T-helper 22 cell (primary cell): ENCODE results near the gene DGKD.

Experiments
- DNase-seq: peaks from one replicate; pipeline ENCODE4 v3.0.0-alpha.2; 2020; ENCODE audit warnings: low read depth

The DGKD gene

DNA sequence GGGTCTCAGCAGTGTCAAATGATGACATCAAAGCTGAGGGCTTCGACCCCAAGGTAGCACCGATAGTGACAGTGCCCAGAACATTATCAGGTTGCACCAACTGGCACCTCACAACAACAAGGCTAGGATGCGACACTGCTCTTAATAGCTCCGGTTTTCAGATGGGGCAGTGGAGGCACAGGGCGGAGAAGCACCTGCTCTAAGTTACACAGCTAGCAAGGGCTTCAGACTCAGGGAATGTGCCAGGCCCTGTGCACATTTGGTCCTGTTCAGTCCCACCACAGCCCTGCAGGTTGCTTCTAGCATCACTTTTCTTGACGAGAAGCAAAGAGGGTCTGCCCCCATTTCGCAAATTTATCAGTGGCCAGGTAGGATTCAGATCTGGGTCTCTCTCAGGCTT is 74.1 kb downstream of the DGKD start:
- DNase-seq, result no peak

DNA sequence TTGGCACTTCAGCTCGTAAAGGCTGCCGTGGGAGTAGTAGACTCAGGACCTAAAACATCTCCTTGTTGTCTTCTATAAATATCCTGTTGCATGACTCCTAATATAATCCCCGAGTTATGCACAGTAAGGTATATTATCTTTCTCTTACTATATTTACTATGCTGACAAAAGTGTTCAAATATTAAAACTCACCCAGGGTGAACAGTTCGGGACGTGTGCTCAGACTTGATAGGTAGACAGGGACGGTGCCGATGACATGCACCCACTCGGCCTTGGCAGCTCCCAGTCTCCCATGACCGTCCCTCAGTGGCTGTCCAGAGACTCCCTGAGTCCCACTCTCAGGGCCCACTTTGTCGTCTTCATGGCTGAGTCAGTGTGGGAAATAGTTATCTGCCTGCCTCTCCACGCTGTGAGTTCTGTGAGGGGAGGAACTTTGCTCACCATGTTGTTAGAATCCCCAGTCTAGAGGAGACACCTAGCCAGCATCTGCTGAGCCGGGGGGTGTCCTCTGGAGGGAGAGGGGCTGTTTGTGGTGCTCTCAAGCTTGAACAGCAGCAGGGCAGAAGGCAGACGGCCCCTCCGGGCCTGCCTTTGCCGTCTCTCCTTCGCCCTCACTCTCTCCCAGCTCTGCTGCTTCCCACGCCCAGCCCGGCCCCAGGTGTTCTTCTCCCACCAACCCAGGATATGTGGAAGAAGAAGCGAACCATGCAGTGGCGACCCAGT is 75.0 kb downstream of the DGKD start:
- no peak for DNase-seq

DNA sequence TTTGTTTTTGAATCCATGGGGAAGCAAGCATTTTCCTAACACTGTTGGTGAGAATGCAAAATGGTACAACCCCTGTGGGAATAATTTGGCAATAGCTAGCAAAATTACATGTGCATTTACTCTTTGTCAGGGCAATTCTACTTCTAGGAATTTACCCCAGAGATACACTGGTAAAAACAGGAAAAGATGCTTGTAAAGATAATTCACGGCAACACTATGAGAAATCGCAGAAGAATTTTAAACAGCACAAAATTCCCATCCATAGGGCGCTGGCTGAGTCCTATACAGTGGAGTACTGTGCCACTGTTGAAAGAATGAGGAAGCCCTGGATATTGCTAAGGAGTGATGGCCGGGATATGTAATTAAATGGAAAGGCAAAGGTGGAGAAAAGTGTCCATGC is 75.8 kb downstream of the DGKD start:
- DNase-seq, result no peak

DNA sequence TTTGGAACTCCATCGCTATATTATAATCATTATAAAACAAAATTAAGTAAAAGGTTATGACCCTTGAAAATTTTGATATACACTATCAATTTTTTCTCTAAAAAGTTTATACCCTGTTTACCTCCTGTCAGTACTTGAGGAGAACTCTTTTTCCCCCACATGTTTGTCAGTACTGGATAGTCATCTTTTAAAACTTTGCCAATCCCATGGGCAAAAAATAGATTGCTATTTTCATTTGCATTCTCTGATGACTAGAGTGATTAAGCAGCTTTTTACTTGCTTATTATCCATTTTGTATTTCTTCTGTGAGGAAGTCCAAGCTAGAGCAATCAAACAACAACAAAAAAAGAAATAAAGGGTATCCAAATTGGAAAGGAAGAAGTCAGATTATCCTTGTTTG is 76.4 kb downstream of the DGKD start:
- DNase-seq, result no peak

DNA sequence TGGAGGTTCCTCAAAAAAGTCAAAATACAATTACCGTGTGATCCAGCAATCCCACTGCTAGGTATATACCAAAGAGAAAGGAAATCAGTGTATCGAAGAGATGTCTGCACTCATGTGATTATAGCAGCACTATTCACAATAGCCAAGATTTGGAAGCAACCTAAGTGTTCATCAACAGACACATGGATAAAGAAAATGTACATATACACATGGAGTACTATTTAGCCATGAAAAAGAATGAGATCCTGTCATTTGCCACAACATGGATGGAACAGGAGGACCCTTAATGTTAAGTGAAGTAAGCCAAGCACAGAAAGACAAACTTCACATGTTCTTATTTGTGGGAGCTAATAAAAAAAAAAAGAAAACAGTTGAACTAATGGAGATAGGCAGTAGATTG is 78.7 kb downstream of the DGKD start:
- DNase-seq, result no peak

DNA sequence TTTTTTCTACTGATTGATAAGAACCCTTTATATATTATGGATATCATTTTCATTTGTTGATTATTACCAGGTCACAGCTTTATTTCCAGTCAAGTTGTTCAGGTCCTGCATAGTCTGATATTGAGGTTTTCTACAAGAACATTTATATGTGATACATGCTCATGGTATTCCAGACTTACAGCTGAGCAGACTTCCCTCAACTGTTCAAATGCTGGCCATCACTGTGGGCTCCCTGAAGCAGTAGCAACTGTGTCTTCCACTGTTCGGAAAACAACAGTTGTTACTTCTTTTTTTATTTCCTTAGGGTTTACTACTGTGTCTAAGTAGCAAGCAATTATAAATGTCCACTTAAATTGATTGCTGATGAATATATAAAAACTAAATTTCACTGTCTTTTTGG is 79.5 kb downstream of the DGKD start:
- DNase-seq, result no peak

DNA sequence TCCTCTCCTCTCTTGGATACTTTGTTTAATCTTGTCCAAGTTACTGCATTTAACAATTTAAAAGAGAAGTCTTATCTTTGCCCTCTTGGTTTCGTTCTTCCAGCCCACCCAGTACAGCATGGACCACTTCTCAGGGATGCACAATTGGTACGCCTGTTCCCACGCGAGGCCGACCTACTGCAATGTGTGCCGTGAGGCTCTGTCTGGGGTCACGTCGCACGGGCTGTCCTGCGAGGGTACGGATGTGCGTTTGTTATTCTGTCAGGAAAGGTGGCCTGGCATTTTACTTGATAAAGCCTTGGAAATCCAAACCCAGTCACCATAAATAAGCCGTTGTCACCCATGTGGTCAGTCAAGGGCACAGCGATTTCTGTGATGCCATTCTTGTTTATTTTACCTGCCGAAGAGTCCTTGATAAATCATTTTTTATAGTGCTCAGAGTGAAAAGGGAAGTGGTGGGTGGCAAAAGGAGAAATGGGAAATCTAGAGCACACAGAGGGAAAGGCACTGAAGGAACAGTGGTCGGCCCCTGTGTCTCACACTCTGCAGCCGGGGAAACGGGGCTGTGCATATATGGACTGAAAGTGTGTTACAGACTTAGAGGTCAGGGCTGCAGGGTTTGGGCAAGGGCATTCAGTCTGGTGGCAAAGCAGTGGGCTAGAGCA is 80.5 kb downstream of the DGKD start:
- DNase-seq, result no peak

DNA sequence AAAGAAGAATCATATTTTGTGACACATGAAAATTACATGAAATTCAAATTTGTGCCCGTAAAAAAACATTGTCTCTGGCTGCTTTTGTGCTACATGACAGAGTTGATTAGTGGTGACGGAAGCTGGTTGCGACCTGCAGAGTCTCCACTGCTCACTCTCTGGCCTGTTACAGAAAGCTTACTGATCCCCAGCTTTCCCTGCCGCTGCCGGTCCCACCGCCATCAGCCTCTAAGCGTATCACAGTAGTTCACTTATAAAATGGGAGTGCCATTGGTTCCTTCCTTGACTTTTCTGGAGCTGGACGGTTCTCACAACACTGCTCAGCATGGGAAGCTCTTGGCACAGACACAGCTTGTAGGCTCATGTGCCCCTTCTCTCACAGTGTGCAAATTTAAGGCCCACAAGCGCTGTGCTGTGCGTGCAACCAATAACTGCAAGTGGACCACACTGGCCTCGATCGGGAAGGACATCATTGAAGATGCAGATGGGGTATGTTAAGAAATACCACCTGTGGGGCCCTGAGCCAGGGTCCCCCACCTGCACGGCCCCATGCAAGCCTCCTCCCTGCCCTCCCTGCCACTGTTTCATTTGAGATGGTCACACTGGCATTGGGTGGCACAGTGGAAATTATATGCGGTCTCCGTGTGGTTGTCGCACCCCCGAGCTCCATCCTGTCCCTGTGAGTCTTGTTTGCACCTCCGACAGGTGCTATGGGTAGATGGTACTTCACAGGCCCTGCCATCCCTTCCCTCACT is 81.3 kb downstream of the DGKD start:
- DNase-seq, result no peak

DNA sequence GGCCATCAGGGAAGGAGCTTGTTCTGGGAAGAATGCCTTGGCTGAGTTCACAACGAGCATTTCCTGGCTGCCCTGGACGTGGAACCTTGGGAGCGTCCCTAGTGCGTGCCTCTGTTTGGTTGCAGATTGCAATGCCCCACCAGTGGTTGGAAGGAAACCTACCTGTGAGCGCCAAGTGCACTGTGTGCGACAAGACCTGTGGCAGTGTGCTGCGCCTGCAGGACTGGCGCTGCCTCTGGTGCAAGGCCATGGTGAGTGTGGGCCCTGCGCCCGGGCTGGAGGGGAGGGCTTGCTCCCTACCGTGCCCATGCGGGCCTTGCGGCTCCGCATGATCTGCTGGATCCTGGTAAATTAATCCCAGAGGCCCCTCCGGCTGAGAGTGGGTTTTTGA is 81.9 kb downstream of the DGKD start:
- DNase-seq, result no peak

DNA sequence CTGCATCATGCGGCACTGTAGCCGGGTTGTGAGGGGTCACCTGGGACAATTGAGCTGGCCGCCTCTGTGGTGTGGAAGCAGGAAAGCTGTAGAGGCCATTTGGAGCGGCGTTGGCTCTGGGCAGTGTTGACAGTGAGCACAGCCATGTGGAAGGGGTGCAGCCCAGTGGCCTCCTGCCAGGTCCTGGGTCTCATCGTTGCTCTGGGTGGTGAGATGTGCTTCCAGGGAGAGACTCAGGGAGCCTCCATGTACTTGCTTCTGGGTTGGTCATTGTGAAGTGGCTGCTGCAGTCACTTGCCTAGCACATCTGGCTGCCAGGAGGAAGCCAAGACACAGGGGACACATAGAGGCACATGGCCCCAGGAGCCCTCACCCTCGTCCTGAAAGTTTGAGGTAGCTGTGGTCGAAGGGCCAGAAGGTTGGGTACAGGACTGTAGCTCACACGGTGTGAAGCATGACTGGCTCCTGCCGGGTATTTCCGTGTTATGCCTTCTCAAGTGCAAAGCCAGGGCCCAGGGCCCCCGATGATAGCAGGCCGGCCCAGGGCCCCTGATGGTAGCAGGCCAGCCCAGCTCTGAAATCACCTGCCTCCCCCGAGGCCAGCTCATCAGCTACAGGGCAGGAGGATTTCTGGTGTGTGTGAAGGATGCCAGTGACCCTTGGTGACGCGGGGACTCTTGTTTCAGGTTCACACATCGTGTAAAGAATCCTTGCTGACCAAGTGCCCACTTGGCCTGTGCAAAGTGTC is 82.6 kb downstream of the DGKD start:
- no peak for DNase-seq

DNA sequence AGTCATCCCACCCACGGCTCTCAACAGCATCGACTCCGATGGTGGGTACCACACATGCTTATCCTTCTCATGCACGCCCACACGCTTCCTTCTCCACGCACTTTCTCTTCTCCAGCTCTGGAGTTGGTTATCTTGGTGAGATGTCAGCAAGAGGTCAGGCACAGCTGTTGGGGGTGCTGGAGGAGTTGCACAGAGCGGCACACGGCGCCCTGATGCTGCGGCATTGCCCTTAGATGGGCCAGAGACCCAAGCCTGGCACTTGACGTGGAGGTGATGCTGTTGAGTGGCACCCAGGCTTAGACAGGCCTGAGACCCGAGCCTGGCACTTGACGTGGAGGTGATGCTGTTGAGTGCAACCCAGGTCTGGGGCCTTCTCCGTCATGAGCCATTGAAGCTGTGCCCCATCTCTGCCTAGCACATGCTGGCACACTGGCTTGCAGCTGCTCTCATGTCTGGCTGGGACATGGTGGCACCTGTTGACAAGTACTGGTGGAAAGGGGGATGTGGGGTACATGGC is 83.2 kb downstream of the DGKD start:
- no peak for DNase-seq

DNA sequence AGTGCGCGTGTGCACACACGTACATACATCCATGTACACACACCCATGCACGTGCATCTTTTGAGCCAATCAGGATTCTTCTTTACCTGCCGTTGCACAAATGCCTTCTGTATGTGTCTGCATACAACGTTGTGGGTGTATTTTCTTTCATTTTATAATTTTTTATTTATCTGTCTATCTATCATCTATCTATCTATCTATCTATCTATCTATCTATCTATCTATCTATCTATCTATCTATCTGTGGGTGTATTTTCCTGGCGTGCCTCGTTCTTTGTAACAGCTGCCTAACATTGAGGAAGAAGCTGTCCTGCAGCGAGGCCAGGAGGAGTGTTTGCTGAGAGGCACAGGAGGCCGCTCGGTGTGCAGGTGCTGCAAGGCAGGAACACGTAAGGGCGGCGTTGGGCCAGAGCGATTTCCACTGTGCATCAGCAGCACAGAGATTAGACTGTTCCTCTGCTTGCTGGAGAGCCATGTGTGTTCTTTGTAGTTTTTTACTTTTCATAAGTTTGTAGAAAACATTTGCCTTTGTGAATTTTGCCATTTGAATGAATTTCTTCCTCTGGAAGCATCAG is 84.4 kb downstream of the DGKD start:
- no peak for DNase-seq

DNA sequence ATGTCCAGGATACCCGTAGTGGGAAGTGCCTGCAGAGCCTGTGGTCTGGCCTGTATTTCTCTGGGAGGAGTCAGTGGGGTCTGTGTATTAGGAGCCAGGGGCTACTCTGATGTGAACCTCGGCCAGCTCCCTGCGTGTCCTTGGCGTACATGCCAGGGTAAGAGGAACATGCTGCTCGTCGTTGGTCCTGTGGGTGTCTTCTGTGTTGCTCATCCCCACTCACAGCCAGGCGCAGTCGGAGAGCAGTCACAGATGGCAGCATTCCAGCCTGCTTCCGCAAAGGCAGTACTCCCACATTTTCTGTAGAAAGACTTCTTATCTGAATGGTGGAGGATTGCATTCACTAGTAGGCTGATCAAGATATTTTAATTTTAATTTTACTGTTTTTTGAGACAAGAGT is 84.9 kb downstream of the DGKD start:
- no peak for DNase-seq

DNA sequence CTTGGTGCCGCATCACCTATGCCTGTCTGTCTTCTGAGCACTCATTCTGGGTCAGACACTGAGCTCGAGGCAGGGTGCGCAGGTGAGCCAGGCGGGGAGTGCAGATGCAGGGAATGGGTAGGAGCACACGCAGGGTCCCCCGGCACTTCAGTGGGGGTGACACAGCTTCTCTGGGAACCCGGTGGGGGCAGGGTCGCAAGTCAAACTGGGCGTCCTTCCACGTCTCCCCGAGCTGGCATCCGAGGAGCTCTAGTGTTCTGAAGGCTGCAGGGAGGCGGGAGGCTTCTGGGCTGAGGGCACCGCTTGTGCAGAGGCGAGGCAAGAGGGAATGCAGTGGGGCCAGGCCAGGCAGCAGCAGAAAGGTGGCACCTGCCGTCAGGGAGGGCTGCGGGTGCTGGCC is 86.0 kb downstream of the DGKD start:
- DNase-seq, result no peak

DNA sequence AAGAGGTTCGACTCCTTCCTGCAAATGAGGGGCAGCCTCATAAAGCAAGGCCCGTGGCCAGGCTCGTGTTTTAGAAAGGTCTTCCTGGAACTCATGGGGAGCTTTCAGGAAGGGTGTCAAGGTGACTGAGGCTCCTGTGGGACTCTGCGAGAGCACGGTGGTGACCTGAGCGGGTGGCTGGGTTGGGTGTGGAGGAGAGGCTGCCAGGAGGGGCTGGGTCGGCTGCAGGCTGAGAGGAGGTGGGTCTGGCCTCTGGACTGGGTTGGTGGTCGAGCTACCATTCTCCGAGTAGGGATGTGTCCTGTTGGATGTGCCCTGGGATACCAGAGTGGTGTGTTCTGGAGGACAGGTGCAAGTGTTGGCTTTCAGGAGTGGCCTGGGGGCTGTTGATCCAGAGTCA is 86.4 kb downstream of the DGKD start:
- no peak for DNase-seq

DNA sequence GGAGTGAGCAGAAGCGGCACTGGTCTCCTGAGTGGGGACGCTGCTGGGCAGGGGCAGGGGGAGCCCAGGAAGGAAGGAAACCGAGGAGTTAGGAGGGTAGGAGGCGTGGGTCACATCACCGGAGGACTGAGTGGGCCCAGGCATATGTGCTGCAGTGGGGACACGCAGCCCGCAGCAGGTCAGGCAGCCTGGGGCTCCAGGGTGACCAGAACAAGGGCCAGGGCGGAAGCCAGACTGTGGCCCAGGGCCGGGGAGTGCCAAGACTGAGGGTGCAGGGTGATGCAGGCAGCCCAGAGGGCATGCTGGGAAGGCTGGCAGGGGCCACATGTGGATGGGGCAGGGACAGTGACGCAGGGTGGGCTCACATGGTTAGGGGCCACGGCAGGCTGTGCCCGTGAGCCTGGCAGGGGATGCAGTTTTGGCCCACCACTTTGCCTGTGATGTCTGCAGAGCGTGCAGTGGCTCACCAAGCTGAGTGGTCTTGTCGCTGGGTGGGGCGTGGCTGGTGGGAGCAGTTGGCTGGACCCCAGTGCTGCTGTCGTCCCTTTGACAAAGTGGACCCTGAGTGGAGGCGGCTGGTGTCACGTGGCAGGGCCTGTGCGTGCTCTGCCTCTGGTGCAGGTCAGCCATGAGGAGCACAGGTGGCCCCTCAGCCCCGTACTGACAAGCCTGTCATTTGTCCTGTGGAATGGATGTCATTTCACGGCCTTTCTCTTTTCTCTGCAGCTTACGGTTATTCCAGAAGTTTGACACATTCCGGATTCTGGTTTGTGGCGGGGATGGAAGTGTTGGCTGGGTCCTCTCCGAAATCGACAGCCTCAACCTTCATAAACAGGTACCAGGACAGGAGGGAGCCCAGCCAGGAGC is 87.1 kb downstream of the DGKD start:
- DNase-seq, result no peak

DNA sequence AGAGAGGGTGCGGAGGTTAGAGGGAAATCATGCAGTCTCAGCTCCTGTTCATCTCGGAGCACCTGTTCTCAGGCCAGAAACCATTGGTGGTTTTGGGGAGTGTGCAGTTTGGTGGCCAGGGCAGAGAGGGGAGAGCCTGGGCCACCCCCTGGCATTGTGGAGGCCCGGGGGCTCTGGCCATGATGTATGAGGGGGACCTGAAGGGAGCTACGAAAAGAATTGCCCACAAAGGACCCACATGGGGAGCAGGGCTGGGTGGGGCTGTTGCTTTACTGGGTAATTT is 87.7 kb downstream of the DGKD start:
- DNase-seq, result no peak

DNA sequence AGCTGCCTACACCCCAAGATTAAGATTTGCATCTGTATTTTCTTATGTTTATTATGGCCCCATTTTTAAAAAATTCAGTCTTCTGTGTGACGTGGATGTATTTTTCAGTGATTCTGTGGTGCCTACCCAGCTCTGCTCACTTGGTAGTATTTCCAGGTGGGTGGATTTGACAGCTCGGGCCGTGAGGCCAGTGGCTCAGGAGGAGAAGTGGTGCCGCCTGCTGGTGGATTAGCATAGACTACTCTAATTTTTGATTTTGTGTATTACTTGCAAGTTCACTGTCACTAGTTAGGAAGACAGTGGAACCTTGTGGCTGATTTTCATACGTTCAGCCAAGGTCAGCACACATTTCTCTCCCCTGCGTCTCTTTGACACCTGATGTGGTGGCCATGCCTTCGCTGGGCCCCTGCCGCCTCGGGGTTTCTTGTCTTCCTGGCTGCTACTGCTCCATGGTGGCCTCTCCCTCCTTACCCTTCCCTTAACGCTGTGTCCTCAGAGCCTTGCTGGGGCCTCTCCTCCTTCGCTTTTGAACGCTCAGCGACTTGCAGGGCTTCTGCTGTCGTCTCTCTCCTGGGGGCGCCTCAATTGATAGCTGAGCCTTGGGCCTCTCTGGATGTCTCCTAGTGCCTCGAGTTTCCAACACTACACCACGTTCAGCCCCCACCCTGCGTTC is 89.4 kb downstream of the DGKD start:
- DNase-seq, result peak; percentile 54

DNA sequence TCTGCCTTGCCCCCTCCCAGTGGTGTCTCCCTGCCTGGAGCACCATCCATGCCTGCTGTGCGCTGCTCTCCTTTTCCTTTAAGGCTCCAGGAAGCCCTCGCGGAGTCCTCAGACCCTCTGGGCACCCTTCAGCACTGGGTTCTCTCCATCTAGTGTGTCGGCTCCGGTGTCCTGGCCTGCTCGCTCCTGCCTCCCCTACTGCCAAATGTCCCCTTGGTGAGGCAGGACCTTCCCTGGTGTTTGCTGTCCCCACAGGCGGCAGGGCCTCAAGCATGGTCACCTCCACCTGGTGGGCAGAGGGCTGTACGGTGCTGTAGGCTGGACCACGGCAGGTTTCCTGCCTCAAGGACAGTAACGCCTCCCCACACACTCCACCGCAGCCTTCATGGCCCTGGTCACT is 90.2 kb downstream of the DGKD start:
- no peak for DNase-seq

DNA sequence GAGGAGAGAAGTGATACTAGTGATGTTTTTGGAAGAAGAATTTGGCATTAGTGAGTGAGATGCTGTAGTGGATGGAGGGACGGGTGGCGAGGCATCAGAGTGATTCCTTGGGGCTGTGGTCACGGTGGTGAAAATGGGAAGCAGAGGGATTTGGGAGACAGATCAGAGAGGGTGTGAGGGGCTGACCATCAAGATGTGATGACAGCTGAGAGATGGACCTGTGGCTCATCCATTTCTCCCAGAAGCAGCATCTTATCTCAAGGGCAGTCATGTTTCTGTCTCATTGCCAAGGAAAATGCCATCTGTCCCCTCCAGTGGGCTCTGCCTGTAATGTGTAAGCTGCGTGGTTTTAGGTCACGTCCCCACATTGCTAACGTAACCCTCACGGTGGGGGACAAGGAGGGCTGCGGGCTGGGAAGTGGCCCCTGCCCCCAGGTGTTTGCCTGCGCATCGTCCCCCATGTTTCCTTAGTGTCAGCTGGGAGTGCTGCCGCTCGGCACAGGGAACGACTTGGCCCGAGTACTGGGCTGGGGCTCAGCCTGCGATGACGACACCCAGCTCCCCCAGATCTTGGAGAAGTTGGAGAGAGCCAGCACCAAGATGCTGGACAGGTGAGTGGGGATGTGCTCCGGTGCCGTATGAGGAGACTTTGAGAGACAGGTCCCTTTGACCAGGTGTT is 91.0 kb downstream of the DGKD start:
- DNase-seq, result no peak
